HL-60 (cell line): ENCODE data around the gene IQCE.

Experiments
- DNase-seq, 2 experiments: peaks; one replicate each; pipeline ENCODE4 v3.0.0-alpha.2; 2010 to 2020; ENCODE audit warnings: low read depth in 1 of 2, low spot score in 1 of 2
- H3K27ac ChIP-seq: fragments of 250-450 bp; sonication (Bioruptor Pico); replicated peaks from 2 replicates; pipeline ENCODE4 v1.5.1; 2020; ENCODE audit warnings: mild to moderate bottlenecking, moderate library complexity
- H3K27me3 ChIP-seq: fragments of 250-450 bp; sonication (Bioruptor Pico); 2 replicates; pipeline ENCODE4 v1.5.1; 2021; ENCODE audit warnings: mild to moderate bottlenecking, moderate library complexity; ENCODE audit not compliant: insufficient read depth, poor library complexity, severe bottlenecking
- H3K4me3 ChIP-seq: replicated peaks from 2 replicates; pipeline ENCODE4 v1.5.1; 2011; ENCODE audit warnings: mild to moderate bottlenecking, control low read depth, low read length; ENCODE audit not compliant: insufficient read depth
- CTCF ChIP-seq: IDR thresholded peaks from one replicate; pipeline ENCODE4 v1.5.1; 2011; ENCODE audit warnings: low read length, control low read depth, inconsistent platforms; ENCODE audit not compliant: insufficient read depth
- GABPA ChIP-seq: IDR thresholded peaks from 2 replicates; pipeline ENCODE4 v1.6.1; 2012; ENCODE audit warnings: low read depth
- POLR2AphosphoS5 ChIP-seq: IDR thresholded peaks from 2 replicates; pipeline ENCODE4 v1.6.1; 2012; ENCODE audit warnings: low read depth
- REST ChIP-seq: IDR thresholded peaks from 2 replicates; pipeline ENCODE4 v1.6.1; 2012; ENCODE audit warnings: low read depth; ENCODE audit not compliant: insufficient replicate concordance
- SPI1 ChIP-seq: IDR thresholded peaks from 2 replicates; pipeline ENCODE4 v1.6.1; 2012; ENCODE audit warnings: low read depth, mild to moderate bottlenecking, borderline replicate concordance

The IQCE gene

GRCh38 chr7:2512713-2513112, 46.1 kb upstream of the IQCE start:
- DNase-seq: no peak
- no peak overlapping the region for H3K27ac ChIP-seq
- H3K4me3 ChIP-seq: no peak overlapping the region
- TF ChIP-seq SPI1: no peak
- no peak for TF ChIP-seq GABPA
- TF ChIP-seq POLR2AphosphoS5: no peak
- no peak for TF ChIP-seq CTCF
- TF ChIP-seq REST: no peak
- no peaks in the 10 kb centered on the region for H3K27me3 ChIP-seq

GRCh38 chr7:2513702-2514101, 45.1 kb upstream of the IQCE start:
- TF ChIP-seq GABPA: no peak
- no peak for TF ChIP-seq CTCF
- TF ChIP-seq POLR2AphosphoS5: no peak
- no peak for TF ChIP-seq REST
- no peak for TF ChIP-seq SPI1
- DNase-seq: no peak
- Histone ChIP-seq H3K27ac (no peak overlapping the region), H3K4me3 (no peak overlapping the region), H3K27me3 (no peaks in the 10 kb centered on the region)

GRCh38 chr7:2514473-2515423, 44.0 kb upstream of the IQCE start:
- DNase-seq: no peak
- no peak overlapping the region for H3K27ac ChIP-seq
- no peak overlapping the region for H3K4me3 ChIP-seq
- no peak for TF ChIP-seq SPI1
- TF ChIP-seq GABPA: no peak
- no peak for TF ChIP-seq CTCF
- no peak for TF ChIP-seq POLR2AphosphoS5
- TF ChIP-seq REST: no peak
- no peaks in the 10 kb centered on the region for H3K27me3 ChIP-seq
